ENCODE results near the gene SLC9B2. TPM values are rescaled to one million over a fixed set of nuclear protein-coding genes. Genes with fewer than 3 reads are reported as not detected.
A peak's percentile ranks its signal among the peaks of the same experiment; 100 is the strongest.

Gene SLC9B2
- total and polyA plus RNA-seq, 4 donors = 3.1 to 8.6 (median 6.0) TPM

- WGBS, 2 donors = 79 to 80% methylated on average over 9 of the region's 9 CpGs
- Histone ChIP-seq H3K27me3 (ENCODE audit: control insufficient read depth in 3 of 3, insufficient read depth in 3 of 3, low read length in 2 of 3) (peaks cover 0 to 3% (median 0%) of the 10 kb centered on the region in 3 donors), H3K9ac (ENCODE audit: insufficient read depth in 1 of 2, low read length in 2 of 2) (no peak overlapping the region), H3K4me1 (ENCODE audit: control insufficient read depth in 5 of 5, insufficient read depth in 5 of 5, low read length in 5 of 5) (peaks cover 0 to 8% (median 3%) of the 10 kb centered on the region in 5 donors), H3K4me3 (peak overlapping the region; percentile 25), H3K36me3 (ENCODE audit: control insufficient read depth in 4 of 4, insufficient read depth in 4 of 4, low read length in 4 of 4) (peaks cover 0 to 5% (median 2%) of the 10 kb centered on the region in 4 donors), H3K27ac (ENCODE audit: low read depth in 1 of 2, low read length in 1 of 2) (no peak overlapping the region), H3K9me3 (ENCODE audit: control insufficient read depth in 4 of 4, insufficient read depth in 3 of 4, low read length in 3 of 4) (no peaks in the 10 kb centered on the region)
- no peak for ATAC-seq (ENCODE audit: insufficient read depth, low FRiP score)
- no peak for TF ChIP-seq CTCF (IDR thresholded peaks at IDR 0.05; ENCODE audit: control extremely low read depth, extremely low read depth)
- DNase-seq = no peak
Measured at GRCh38 chr4:103074744-103075434, 1.7 kb downstream of the SLC9B2 start.

- H3K4me1 ChIP-seq (ENCODE audit: control insufficient read depth in 5 of 5, insufficient read depth in 5 of 5, low read length in 5 of 5) = peaks cover 0 to 8% (median 3%) of the 10 kb centered on the region in 5 donors
- H3K9me3 ChIP-seq (ENCODE audit: control insufficient read depth in 4 of 4, insufficient read depth in 3 of 4, low read length in 3 of 4) = no peaks in the 10 kb centered on the region
- peaks cover 0 to 3% (median 0%) of the 10 kb centered on the region in 3 donors for H3K27me3 ChIP-seq (ENCODE audit: control insufficient read depth in 3 of 3, insufficient read depth in 3 of 3, low read length in 2 of 3)
- no peak for DNase-seq
- H3K27ac ChIP-seq (ENCODE audit: low read depth in 1 of 2, low read length in 1 of 2) = no peak overlapping the region
- WGBS, 2 donors = 96 to 99% methylated on average over 2 of the region's 2 CpGs
- no peaks in the 10 kb centered on the region for H3K36me3 ChIP-seq (ENCODE audit: control insufficient read depth in 4 of 4, insufficient read depth in 4 of 4, low read length in 4 of 4)
- H3K4me3 ChIP-seq = no peak overlapping the region
- TF ChIP-seq CTCF (IDR thresholded peaks at IDR 0.05; ENCODE audit: control extremely low read depth, extremely low read depth) = no peak
- no peak overlapping the region for H3K9ac ChIP-seq (ENCODE audit: insufficient read depth in 1 of 2, low read length in 2 of 2)
- ATAC-seq (ENCODE audit: insufficient read depth, low FRiP score) = no peak
Measured at GRCh38 chr4:103073792-103074438, 2.6 kb downstream of the SLC9B2 start.

- ATAC-seq (ENCODE audit: insufficient read depth, low FRiP score) (no peak), DNase-seq (no peak)
- Histone ChIP-seq H3K4me1 (ENCODE audit: control insufficient read depth in 5 of 5, insufficient read depth in 5 of 5, low read length in 5 of 5) (peaks cover 0 to 1% (median 0%) of the 10 kb centered on the region in 5 donors), H3K9me3 (ENCODE audit: control insufficient read depth in 4 of 4, insufficient read depth in 3 of 4, low read length in 3 of 4) (no peaks in the 10 kb centered on the region), H3K9ac (ENCODE audit: insufficient read depth in 1 of 2, low read length in 2 of 2) (no peak overlapping the region), H3K4me3 (no peak overlapping the region), H3K36me3 (ENCODE audit: control insufficient read depth in 4 of 4, insufficient read depth in 4 of 4, low read length in 4 of 4) (no peaks in the 10 kb centered on the region), H3K27me3 (ENCODE audit: control insufficient read depth in 3 of 3, insufficient read depth in 3 of 3, low read length in 2 of 3) (no peaks in the 10 kb centered on the region), H3K27ac (ENCODE audit: low read depth in 1 of 2, low read length in 1 of 2) (no peak overlapping the region)
- TF ChIP-seq CTCF (IDR thresholded peaks at IDR 0.05; ENCODE audit: control extremely low read depth, extremely low read depth) = no peak
- WGBS, 2 donors = 91 to 96% methylated on average over 2 of the region's 2 CpGs
Measured at GRCh38 chr4:103067841-103068547, 8.6 kb downstream of the SLC9B2 start.
